Measurements from ENCODE around the gene PRR20G.

DNA sequence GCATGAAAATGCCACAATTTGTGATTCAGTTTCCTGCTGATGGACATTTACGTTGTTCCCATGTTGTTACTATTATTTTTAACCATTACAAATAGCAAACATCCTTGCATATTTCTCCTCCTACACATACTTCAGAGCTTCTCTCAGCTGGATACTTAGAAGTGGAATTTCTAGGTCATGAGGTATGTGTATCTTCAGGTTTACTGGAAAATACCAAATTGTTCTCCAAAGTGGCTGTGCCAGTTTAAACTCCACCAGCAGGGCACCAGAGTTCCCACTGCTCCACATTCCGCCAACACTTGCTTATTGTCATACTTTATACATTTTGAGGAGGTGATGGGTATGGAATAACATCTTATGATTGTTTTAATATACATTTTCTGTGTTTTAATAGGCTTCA is 49.2 kb downstream of the PRR20G start:
- TF ChIP-seq, protein P1, sequence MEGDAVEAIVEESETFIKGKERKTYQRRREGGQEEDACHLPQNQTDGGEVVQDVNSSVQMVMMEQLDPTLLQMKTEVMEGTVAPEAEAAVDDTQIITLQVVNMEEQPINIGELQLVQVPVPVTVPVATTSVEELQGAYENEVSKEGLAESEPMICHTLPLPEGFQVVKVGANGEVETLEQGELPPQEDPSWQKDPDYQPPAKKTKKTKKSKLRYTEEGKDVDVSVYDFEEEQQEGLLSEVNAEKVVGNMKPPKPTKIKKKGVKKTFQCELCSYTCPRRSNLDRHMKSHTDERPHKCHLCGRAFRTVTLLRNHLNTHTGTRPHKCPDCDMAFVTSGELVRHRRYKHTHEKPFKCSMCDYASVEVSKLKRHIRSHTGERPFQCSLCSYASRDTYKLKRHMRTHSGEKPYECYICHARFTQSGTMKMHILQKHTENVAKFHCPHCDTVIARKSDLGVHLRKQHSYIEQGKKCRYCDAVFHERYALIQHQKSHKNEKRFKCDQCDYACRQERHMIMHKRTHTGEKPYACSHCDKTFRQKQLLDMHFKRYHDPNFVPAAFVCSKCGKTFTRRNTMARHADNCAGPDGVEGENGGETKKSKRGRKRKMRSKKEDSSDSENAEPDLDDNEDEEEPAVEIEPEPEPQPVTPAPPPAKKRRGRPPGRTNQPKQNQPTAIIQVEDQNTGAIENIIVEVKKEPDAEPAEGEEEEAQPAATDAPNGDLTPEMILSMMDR (IDR thresholded peaks at IDR 0.05) = no peak
- TF ChIP-seq POLR2A (IDR thresholded peaks at IDR 0.05) = no peak
